ENCODE data around the gene MAPK7. TPM values are rescaled to one million over a fixed set of nuclear protein-coding genes. Genes with fewer than 3 reads are reported as not detected.
A peak's percentile ranks its signal among the peaks of the same experiment; 100 is the strongest.
"Not testable (repeated sequence)": the region's sequence is repeated elsewhere in the genome, so short reads cannot be mapped to it uniquely, and the experiment has no call there.

Gene MAPK7
- total RNA-seq, 2 donors from 2014 or later, result 49.2 to 51.2 TPM

- DNase-seq (ENCODE audit: low spot score) (no peak), ATAC-seq (ENCODE audit: insufficient number of reproducible peaks, low FRiP score, low read depth) (no peak)
- Histone ChIP-seq H3K27me3 (replicated peaks; ENCODE audit: insufficient read depth) (no peaks in the 10 kb centered on the region), H3K9me3 (no peaks in the 10 kb centered on the region), H3K4me1 (ENCODE audit: control insufficient read depth in 1 of 2, low read depth in 2 of 2) (peaks cover 19 to 36% of the 10 kb centered on the region in 2 donors), H3K36me3 (no peaks in the 10 kb centered on the region), H3K4me3 (no peak overlapping the region), H3K27ac (peak overlapping the region; percentile 36 to 87)
- no peak for TF ChIP-seq CTCF (IDR thresholded peaks at IDR 0.05)
Observed at GRCh38 chr17:19347323-19348080, 30.8 kb upstream of the MAPK7 start.

GRCh38 chr17:19348081-19348650, 30.1 kb upstream of the MAPK7 start:
- H3K4me3 ChIP-seq, result no peak overlapping the region
- H3K36me3 ChIP-seq, result no peaks in the 10 kb centered on the region
- H3K9me3 ChIP-seq, result no peaks in the 10 kb centered on the region
- ATAC-seq (ENCODE audit: insufficient number of reproducible peaks, low FRiP score, low read depth) (no peak), DNase-seq (ENCODE audit: low spot score) (no peak)
- H3K4me1 ChIP-seq (ENCODE audit: control insufficient read depth in 1 of 2, low read depth in 2 of 2), result peaks cover 19 to 36% of the 10 kb centered on the region in 2 donors
- no peak for TF ChIP-seq CTCF (IDR thresholded peaks at IDR 0.05)
- peak overlapping the region in 1 of 2 donors; percentile 87 for H3K27ac ChIP-seq
- no peaks in the 10 kb centered on the region for H3K27me3 ChIP-seq (replicated peaks; ENCODE audit: insufficient read depth)

GRCh38 chr17:19348806-19349205, 29.5 kb upstream of the MAPK7 start:
- no peak for TF ChIP-seq CTCF (IDR thresholded peaks at IDR 0.05)
- Histone ChIP-seq H3K9me3 (no peaks in the 10 kb centered on the region), H3K4me1 (ENCODE audit: control insufficient read depth in 1 of 2, low read depth in 2 of 2) (peaks cover 19 to 36% of the 10 kb centered on the region in 2 donors), H3K27ac (no peak overlapping the region), H3K4me3 (no peak overlapping the region), H3K36me3 (no peaks in the 10 kb centered on the region), H3K27me3 (replicated peaks; ENCODE audit: insufficient read depth) (no peaks in the 10 kb centered on the region)
- no peak for ATAC-seq (ENCODE audit: insufficient number of reproducible peaks, low FRiP score, low read depth)
- DNase-seq (ENCODE audit: low spot score), result no peak

- ATAC-seq (ENCODE audit: insufficient number of reproducible peaks, low FRiP score, low read depth); H3K36me3 ChIP-seq; H3K9me3 ChIP-seq; H3K27ac ChIP-seq; DNase-seq (ENCODE audit: low spot score); H3K27me3 ChIP-seq (replicated peaks; ENCODE audit: insufficient read depth); H3K4me1 ChIP-seq (ENCODE audit: control insufficient read depth in 1 of 2, low read depth in 2 of 2); H3K4me3 ChIP-seq: not testable (repeated sequence)
Observed at GRCh38 chr17:19353401-19353800, 24.9 kb upstream of the MAPK7 start.

GRCh38 chr17:19354748-19355147, 23.6 kb upstream of the MAPK7 start:
- no peak for TF ChIP-seq CTCF (IDR thresholded peaks at IDR 0.05)
- Histone ChIP-seq H3K4me1 (ENCODE audit: control insufficient read depth in 1 of 2, low read depth in 2 of 2) (no peaks in the 10 kb centered on the region), H3K27ac (no peak overlapping the region), H3K4me3 (no peak overlapping the region), H3K9me3 (no peaks in the 10 kb centered on the region), H3K36me3 (no peaks in the 10 kb centered on the region), H3K27me3 (replicated peaks; ENCODE audit: insufficient read depth) (no peaks in the 10 kb centered on the region)
- DNase-seq (ENCODE audit: low spot score), result no peak
- no peak for ATAC-seq (ENCODE audit: insufficient number of reproducible peaks, low FRiP score, low read depth)
